Central memory CD8-positive, alpha-beta T cell (primary cell): ENCODE data around the gene PORCN.

Experiments used
- ATAC-seq: fragments of 150-1000 bp; cut with Tn5 transposase; replicated peaks from 2 replicates; pipeline ENCODE4 v1.10.0; 2022; ENCODE audit warnings: mild to moderate bottlenecking, moderate FRiP score, moderate number of reproducible peaks; ENCODE audit not compliant: poor library complexity, severe bottlenecking; ENCODE audit errors: extremely low read depth
- DNase-seq, 2 donors: peaks; one replicate each; pipeline ENCODE4 v3.0.0; 2021; ENCODE audit warnings: low spot score in 2 of 2
- H3K27ac Mint-ChIP-seq: one replicate; pipeline ENCODE4 v1.8.0; 2022; ENCODE audit warnings: low read depth, mild to moderate bottlenecking, moderate library complexity, mixed read lengths
- H3K27me3 Mint-ChIP-seq: one replicate; pipeline ENCODE4 v1.8.0; 2022; ENCODE audit warnings: mixed read lengths
- H3K36me3 Mint-ChIP-seq: one replicate; pipeline ENCODE4 v1.8.0; 2022; ENCODE audit warnings: mild to moderate bottlenecking, moderate library complexity, mixed read lengths; ENCODE audit not compliant: insufficient read depth
- H3K4me1 Mint-ChIP-seq: one replicate; pipeline ENCODE4 v1.8.0; 2022; ENCODE audit warnings: mixed read lengths
- H3K4me3 Mint-ChIP-seq: one replicate; pipeline ENCODE4 v1.8.0; 2022; ENCODE audit warnings: mild to moderate bottlenecking, moderate library complexity, mixed read lengths
- H3K9me3 Mint-ChIP-seq: one replicate; pipeline ENCODE4 v1.8.0; 2022; ENCODE audit warnings: mixed read lengths

Gene PORCN

DNA sequence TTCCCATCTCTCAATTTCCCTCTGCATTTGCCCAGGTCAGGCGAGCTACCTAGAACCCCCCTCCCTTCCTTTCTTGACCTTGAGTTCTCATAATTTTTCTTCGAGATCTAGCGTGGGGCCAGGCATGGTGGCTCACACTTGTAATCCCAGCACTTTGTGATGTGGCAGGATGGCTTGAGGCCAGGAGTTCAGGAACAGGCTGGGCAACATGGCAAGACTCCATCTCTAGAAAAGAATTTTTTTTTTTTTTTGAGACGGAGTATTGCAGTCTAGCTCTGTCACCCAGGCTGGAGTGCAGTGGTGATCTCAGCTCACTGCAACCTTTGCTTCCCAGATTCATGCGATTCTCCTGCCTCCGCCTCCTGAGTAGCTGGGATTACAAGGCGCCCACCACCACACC is 4.5 kb upstream of the PORCN start:
- Mint-ChIP-seq H3K4me3 (no peak overlapping the region), H3K4me1 (peaks cover 3% of the 10 kb centered on the region), H3K27me3 (no peaks in the 10 kb centered on the region), H3K36me3 (peaks cover 6% of the 10 kb centered on the region), H3K9me3 (no peaks in the 10 kb centered on the region), H3K27ac (no peak overlapping the region)
- no peak for ATAC-seq
- DNase-seq: no peak

DNA sequence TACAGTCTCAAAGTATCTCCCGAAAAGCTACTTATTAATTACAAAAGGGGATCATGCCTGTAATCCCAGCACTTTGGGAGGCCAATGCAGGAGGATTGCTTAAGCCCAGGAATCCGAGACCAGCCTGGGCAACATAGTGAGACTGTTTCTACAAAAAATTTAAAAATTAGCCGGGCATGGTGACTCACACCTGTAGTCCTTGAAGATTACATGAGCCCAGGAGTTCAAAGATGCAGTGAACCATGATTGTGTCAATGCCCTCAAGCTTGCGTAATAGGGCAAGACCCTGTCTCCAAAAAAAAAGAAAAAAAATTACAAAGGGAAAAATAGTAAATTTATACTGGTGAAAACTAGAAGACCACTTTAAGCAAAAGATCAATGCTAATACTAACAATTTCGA is 3.3 kb upstream of the PORCN start:
- H3K4me3 Mint-ChIP-seq: no peak overlapping the region
- ATAC-seq (no peak), DNase-seq (no peak)
- no peak overlapping the region for H3K27ac Mint-ChIP-seq
- H3K4me1 Mint-ChIP-seq: peaks cover 12% of the 10 kb centered on the region
- H3K27me3 Mint-ChIP-seq: no peaks in the 10 kb centered on the region
- H3K36me3 Mint-ChIP-seq: peaks cover 10% of the 10 kb centered on the region
- no peaks in the 10 kb centered on the region for H3K9me3 Mint-ChIP-seq

DNA sequence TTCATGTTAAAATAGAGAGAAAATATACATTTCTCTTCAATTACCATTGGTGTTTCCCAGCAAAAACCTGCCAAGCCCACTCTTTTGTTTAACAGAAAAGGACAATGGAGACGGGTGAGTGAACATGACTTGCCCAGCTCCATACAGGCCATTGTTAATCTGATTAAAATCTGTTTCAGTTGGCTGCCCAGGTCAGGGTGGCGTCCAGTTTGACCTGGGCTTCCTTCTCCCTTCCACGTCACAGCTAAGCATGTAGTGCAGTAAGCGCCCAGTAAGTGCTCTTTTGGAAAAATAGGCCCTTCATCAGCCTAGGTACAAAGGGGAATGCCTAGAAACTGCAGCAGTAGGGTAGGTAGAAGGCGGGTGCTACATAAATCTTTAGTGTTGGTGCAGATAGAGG is 1.5 kb upstream of the PORCN start:
- H3K4me3 Mint-ChIP-seq: peak overlapping the region; percentile 94

DNA sequence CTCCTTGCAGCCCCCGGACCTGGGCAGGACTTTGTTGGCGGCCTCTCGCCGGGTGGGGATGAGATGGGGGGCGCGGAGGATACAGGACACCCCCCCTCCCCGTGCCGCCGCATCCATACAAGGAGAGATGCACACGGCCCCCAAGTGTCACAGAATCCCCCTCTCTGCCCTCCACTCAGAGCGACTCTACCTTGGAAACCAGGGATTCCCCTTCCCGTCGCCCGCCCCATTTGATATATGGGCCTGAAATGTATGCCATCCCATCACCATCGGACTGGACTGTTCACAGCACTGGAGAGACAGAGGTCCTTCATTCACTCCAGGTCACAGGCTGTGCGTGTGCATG is 426 bp downstream of the PORCN start:
- H3K36me3 Mint-ChIP-seq: peaks cover 18% of the 10 kb centered on the region
- DNase-seq: no peak

More for the DNA sequence above, 1.5 kb upstream of the PORCN start:
- no peak for ATAC-seq
- H3K27me3 Mint-ChIP-seq: no peaks in the 10 kb centered on the region
- peaks cover 22% of the 10 kb centered on the region for H3K4me1 Mint-ChIP-seq
- H3K9me3 Mint-ChIP-seq: no peaks in the 10 kb centered on the region
- DNase-seq: no peak
- H3K27ac Mint-ChIP-seq: no peak overlapping the region
- H3K36me3 Mint-ChIP-seq: peaks cover 16% of the 10 kb centered on the region

DNA sequence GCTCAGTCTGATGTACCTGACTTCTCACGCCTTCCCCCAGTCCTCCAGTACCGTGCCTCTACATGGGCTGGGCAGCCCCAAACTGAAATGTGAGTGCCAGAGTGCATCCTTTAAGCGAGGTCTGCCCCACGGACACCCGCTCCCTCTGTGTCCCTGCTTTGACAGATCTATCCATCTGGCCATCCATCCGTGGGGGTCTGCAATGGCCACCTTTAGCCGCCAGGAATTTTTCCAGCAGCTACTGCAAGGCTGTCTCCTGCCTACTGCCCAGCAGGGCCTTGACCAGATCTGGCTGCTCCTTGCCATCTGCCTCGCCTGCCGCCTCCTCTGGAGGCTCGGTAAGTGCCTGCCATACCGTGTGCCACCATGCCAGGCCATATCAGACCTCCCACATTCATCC is 827 bp downstream of the PORCN start:
- peak overlapping the region; percentile 90 for H3K27ac Mint-ChIP-seq
- H3K9me3 Mint-ChIP-seq: no peaks in the 10 kb centered on the region
- no peaks in the 10 kb centered on the region for H3K27me3 Mint-ChIP-seq
- DNase-seq (no peak), ATAC-seq (no peak)
- H3K4me3 Mint-ChIP-seq: peak overlapping the region; percentile 94
- peaks cover 22% of the 10 kb centered on the region for H3K4me1 Mint-ChIP-seq
- H3K36me3 Mint-ChIP-seq: peaks cover 18% of the 10 kb centered on the region

More for the DNA sequence above, 426 bp downstream of the PORCN start:
- peak overlapping the region; percentile 90 for H3K27ac Mint-ChIP-seq
- H3K27me3 Mint-ChIP-seq: no peaks in the 10 kb centered on the region
- H3K4me3 Mint-ChIP-seq: peak overlapping the region; percentile 94
- peaks cover 22% of the 10 kb centered on the region for H3K4me1 Mint-ChIP-seq
- no peaks in the 10 kb centered on the region for H3K9me3 Mint-ChIP-seq
- ATAC-seq: peak; percentile 26

DNA sequence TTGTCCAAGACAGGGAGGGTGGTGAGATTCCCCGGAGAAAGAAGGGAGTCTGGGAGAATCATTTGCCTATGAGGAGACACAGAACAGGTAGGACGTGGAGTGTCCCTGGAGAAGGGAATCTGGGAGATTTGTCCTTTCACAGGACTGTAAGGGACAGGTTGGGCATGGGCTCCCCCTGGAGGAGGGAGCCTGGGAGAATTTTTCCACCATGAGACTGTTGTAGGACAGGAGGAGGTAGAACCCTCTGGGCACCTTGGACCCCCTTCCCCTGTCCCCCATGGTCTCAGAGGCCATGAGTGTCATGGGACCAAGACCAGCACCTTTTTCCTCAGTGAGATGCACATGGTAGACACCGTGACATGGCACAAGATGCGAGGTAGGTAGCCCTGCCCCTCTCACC is 2.8 kb downstream of the PORCN start:
- H3K9me3 Mint-ChIP-seq: no peaks in the 10 kb centered on the region
- ATAC-seq: no peak
- H3K4me3 Mint-ChIP-seq: no peak overlapping the region
- H3K27ac Mint-ChIP-seq: peak overlapping the region; percentile 90
- H3K4me1 Mint-ChIP-seq: peaks cover 31% of the 10 kb centered on the region
- H3K36me3 Mint-ChIP-seq: peaks cover 23% of the 10 kb centered on the region
- no peak for DNase-seq
- H3K27me3 Mint-ChIP-seq: no peaks in the 10 kb centered on the region

DNA sequence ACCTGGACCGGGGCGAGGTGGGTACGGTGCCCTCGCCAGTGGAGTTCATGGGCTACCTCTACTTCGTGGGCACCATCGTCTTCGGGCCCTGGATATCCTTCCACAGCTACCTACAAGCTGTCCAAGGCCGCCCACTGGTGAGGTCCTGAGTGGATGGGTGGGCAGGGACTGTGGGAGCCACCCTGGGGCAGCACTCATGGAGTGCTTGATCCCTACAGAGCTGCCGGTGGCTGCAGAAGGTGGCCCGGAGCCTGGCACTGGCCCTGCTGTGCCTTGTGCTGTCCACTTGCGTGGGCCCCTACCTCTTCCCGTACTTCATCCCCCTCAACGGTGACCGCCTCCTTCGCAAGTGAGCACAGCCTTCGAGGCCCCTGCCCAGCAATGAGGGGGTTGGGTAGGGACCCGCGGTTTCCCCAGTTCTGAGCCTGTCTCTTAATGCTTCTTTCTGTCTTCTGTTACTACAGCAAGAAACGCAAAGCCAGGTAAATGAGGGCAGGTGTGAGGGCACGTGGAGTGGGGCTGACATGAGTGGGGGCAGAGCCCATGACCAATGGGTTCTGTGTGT is 3.7 kb downstream of the PORCN start:
- H3K36me3 Mint-ChIP-seq: peaks cover 25% of the 10 kb centered on the region
- no peaks in the 10 kb centered on the region for H3K9me3 Mint-ChIP-seq
- H3K4me3 Mint-ChIP-seq: no peak overlapping the region
- H3K27ac Mint-ChIP-seq: no peak overlapping the region
- DNase-seq (no peak), ATAC-seq (no peak)
- H3K4me1 Mint-ChIP-seq: peaks cover 37% of the 10 kb centered on the region
- H3K27me3 Mint-ChIP-seq: no peaks in the 10 kb centered on the region

DNA sequence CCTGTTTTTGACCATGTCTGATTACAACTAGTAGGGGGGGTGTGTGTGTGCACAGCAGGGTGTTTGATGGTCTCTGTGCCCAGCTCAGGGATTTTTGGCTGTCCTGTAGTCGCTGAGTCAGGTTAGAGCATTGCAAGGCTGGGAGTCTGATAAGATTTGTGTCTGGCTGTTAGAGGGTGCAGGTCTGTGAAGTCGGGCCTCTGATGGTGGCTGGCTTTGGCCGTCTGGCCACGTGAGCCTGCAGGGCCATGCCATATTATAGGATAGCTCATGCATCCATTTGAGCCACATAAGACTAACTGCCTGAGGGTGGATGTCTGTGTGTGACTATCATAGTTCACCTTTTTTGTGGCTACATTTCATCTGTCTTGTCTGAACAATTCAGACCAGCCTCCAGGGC is 4.9 kb downstream of the PORCN start:
- Mint-ChIP-seq H3K27ac (no peak overlapping the region), H3K9me3 (no peaks in the 10 kb centered on the region), H3K27me3 (no peaks in the 10 kb centered on the region), H3K4me3 (no peak overlapping the region), H3K36me3 (peaks cover 22% of the 10 kb centered on the region), H3K4me1 (peaks cover 37% of the 10 kb centered on the region)
- no peak for ATAC-seq
- DNase-seq: no peak

DNA sequence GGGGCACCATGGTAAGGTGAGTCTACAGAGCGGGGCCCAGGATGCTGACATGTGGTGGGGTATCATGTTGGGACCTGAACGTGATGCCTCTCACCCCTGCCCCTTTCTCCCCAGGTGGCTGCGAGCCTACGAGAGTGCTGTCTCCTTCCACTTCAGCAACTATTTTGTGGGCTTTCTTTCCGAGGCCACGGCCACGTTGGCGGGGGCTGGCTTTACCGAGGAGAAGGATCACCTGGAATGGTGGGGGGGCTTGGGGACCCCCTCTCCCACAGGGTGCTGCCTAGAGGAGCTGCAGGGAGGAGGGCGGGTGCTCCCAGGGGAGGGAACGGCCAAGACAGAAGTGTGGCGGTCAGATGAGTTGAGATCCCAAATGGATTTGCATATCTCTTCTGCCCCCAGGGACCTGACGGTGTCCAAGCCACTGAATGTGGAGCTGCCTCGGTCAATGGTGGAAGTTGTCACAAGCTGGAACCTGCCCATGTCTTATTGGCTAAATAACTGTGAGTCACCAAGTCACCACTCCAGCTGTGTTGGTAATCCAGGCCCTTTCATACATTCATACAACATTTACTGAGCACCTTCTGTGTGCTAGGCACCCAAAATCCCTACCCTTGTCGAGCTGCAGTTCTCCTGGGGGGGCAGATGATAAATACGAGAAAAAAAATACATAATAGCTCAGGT is 5.5 kb downstream of the PORCN start:
- Mint-ChIP-seq H3K27me3 (no peaks in the 10 kb centered on the region), H3K4me1 (peaks cover 34% of the 10 kb centered on the region), H3K4me3 (no peak overlapping the region), H3K27ac (no peak overlapping the region), H3K36me3 (peaks cover 19% of the 10 kb centered on the region), H3K9me3 (no peaks in the 10 kb centered on the region)
- no peak for DNase-seq
- ATAC-seq: no peak

DNA sequence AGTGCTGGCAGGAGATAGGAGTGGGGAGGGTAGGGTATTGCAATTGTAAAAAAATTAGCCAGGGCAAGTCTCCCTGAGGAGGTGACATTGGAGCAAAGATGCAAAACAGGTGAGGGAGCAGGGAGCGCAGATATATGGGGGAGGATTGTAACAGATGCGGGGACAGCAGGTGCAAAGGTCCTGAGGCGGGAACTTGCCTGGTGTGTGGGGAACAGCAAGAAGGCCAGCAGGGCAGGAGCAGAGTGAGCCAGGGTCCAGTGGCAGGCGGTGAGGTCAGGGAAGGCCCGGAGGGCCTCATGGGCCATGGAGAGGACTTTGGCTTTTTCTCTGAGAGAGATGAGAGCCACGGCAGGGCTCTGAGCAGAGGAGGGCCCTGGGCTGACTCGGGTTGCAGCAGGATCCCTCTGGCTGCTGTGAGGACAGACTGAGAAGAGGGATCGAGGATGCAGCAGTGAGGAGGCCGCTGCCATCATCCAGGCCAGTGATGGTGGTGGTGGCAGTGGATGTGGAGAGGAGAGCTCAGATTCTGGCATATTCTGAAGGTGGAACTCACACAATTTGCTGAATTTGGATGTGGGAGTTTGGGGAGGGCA is 6.2 kb downstream of the PORCN start:
- ATAC-seq: no peak
- H3K9me3 Mint-ChIP-seq: no peaks in the 10 kb centered on the region
- peaks cover 27% of the 10 kb centered on the region for H3K4me1 Mint-ChIP-seq
- H3K4me3 Mint-ChIP-seq: no peak overlapping the region
- no peak overlapping the region for H3K27ac Mint-ChIP-seq
- H3K36me3 Mint-ChIP-seq: peaks cover 16% of the 10 kb centered on the region
- no peak for DNase-seq
- H3K27me3 Mint-ChIP-seq: no peaks in the 10 kb centered on the region

DNA sequence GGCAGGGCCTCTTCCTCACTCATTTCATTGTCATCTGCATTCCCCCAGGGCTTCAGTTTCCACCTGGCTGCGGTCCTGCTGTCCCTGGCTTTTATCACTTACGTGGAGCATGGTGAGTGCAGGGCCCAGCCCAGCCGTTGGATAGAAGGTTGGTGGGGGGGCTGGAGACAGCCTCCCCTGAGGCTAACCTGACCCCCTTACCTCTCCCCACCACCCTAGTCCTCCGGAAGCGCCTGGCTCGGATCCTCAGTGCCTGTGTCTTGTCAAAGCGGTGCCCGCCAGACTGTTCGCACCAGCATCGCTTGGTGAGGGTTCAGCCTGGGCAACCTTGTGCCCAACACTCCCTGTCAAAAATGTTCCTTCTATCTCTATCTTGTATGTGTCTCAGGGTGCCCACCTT is 7.0 kb downstream of the PORCN start:
- DNase-seq: no peak
- Mint-ChIP-seq H3K36me3 (peaks cover 15% of the 10 kb centered on the region), H3K9me3 (no peaks in the 10 kb centered on the region), H3K27ac (no peak overlapping the region), H3K27me3 (no peaks in the 10 kb centered on the region), H3K4me3 (no peak overlapping the region), H3K4me1 (peaks cover 29% of the 10 kb centered on the region)
- ATAC-seq: no peak

DNA sequence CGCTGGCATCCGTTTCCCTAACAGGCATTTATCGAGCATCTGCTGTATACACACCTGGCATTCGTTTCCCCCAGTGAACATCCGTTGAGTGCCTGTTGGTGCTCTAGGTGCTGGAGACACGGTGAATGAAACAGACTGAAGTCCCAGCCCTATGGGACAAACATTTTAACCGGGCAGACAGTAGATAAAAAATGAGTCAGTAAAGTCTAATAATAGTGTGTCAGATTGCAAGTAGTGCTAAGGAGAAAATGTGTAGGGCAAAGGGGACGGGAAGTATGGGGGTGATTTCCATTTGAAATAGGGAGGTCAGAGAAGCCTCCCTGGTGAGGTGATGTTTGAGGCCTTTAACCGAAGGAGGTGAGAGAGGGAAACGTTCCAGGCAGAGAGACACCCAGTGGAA is 7.5 kb downstream of the PORCN start:
- Mint-ChIP-seq H3K36me3 (peaks cover 15% of the 10 kb centered on the region), H3K27ac (no peak overlapping the region)
- DNase-seq: no peak

DNA sequence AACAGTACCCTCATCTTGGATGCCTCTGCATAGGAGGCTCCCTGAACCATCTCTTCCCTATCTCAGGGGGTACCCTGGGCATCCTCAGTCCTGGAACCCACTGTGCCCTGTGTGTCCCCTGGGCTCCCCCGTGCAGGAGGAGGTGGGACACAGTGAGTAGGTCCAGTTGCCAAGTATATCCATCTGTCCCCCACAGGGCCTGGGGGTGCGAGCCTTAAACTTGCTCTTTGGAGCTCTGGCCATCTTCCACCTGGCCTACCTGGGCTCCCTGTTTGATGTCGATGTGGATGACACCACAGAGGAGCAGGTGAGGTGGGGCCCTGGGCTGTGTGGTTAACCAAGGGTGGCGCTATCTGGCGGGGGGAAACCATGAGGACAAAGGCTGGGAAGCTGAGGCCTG is 8.2 kb downstream of the PORCN start:
- ATAC-seq: no peak
- no peaks in the 10 kb centered on the region for H3K27me3 Mint-ChIP-seq
- H3K27ac Mint-ChIP-seq: no peak overlapping the region
- H3K4me3 Mint-ChIP-seq: no peak overlapping the region
- H3K9me3 Mint-ChIP-seq: no peaks in the 10 kb centered on the region
- no peak for DNase-seq
- H3K36me3 Mint-ChIP-seq: peaks cover 19% of the 10 kb centered on the region
- H3K4me1 Mint-ChIP-seq: peaks cover 28% of the 10 kb centered on the region

More for the DNA sequence above, 7.5 kb downstream of the PORCN start:
- ATAC-seq: no peak
- Mint-ChIP-seq H3K4me1 (peaks cover 29% of the 10 kb centered on the region), H3K27me3 (no peaks in the 10 kb centered on the region), H3K9me3 (no peaks in the 10 kb centered on the region), H3K4me3 (no peak overlapping the region)
